ENCODE results near the gene S100G. TPM values are rescaled to one million over a fixed set of nuclear protein-coding genes. Genes with fewer than 3 reads are reported as not detected.

Gene S100G
- total RNA-seq, 1 donor from 2014 or later: not detected

GRCh38 chrX:16700734-16701133 lies 50.8 kb downstream of the S100G start:
- no peak for TF ChIP-seq CTCF (IDR thresholded peaks at IDR 0.05; ENCODE audit: insufficient read depth, low read length, severe bottlenecking)
- no peak for FAIRE-seq
- Histone ChIP-seq H3K27me3 (ENCODE audit: control insufficient read depth, insufficient read depth, low read length) (no peaks in the 10 kb centered on the region), H3K4me3 (ENCODE audit: low read depth, low read length) (no peak overlapping the region), H3K36me3 (ENCODE audit: control insufficient read depth, insufficient read depth, low read length) (no peaks in the 10 kb centered on the region)
- no peak for DNase-seq (ENCODE audit: low read depth)

GRCh38 chrX:16702700-16703599 lies 53.0 kb downstream of the S100G start:
- no peak for TF ChIP-seq CTCF (IDR thresholded peaks at IDR 0.05; ENCODE audit: insufficient read depth, low read length, severe bottlenecking)
- no peak overlapping the region for H3K4me3 ChIP-seq (ENCODE audit: low read depth, low read length)
- no peak for DNase-seq (ENCODE audit: low read depth)
- no peaks in the 10 kb centered on the region for H3K36me3 ChIP-seq (ENCODE audit: control insufficient read depth, insufficient read depth, low read length)
- no peaks in the 10 kb centered on the region for H3K27me3 ChIP-seq (ENCODE audit: control insufficient read depth, insufficient read depth, low read length)
- FAIRE-seq: no peak

Other genes with a start within 250 kb of the S100G start
- 5.8 and 7.6 TPM in 2 replicates for gene CTPS2, start 62.5 kb downstream of the S100G start, total RNA-seq
- gene SYAP1, start 69.5 kb downstream of the S100G start, total RNA-seq: 21.1 and 37.6 TPM in 2 replicates
- 7.6 and 11.6 TPM in 2 replicates for gene TXLNG, start 136.3 kb downstream of the S100G start, total RNA-seq
- 77.4 and 112 TPM in 2 replicates for gene RBBP7, start 220.2 kb downstream of the S100G start, total RNA-seq

All from bronchial epithelial cell (primary cell).